ENCODE measurements around the gene MLH1. TPM values are rescaled to one million over a fixed set of nuclear protein-coding genes. Genes with fewer than 3 reads are reported as not detected.

Gene MLH1
- total and polyA plus RNA-seq, 2 experiments from 2014 or later: 28.1 to 37.7 TPM

GRCh38 chr3:37086918-37087317, 93.6 kb downstream of the MLH1 start:
- 92% methylated on average over 6 of the region's 6 CpGs for WGBS (ENCODE audit: low lambda C conversion rate, missing lambda C conversion rate)
- Histone ChIP-seq H4K20me1 (ENCODE audit: insufficient read depth, poor library complexity, severe bottlenecking) (no peaks in the 10 kb centered on the region), H3K4me2 (no peak overlapping the region), H3K4me3 (no peak overlapping the region), H3K27me3 (no peaks in the 10 kb centered on the region), H3K9me2 (replicated peaks; ENCODE audit: insufficient read depth) (no peaks in the 10 kb centered on the region), H3K4me1 (ENCODE audit: insufficient read depth) (no peaks in the 10 kb centered on the region), H2AFZ (no peak overlapping the region), H3K79me2 (no peaks in the 10 kb centered on the region), H3K36me3 (replicated peaks; ENCODE audit: insufficient read depth, low read depth) (no peaks in the 10 kb centered on the region), H3K27ac (no peak overlapping the region), H3K9me3 (ENCODE audit: low read depth) (no peaks in the 10 kb centered on the region)
- TF ChIP-seq EZH2 (IDR thresholded peaks at IDR 0.05; ENCODE audit: borderline replicate concordance): no peak
- no peak for TF ChIP-seq CTCF (IDR thresholded peaks at IDR 0.05; ENCODE audit: poor library complexity)
- TF ChIP-seq EZH2phosphoT487 (IDR thresholded peaks at IDR 0.05; ENCODE audit: low read depth, severe bottlenecking, unreplicated experiment): no peak
- DNase-seq (ENCODE audit: low spot score): no peak

- Histone ChIP-seq H3K9me2 (replicated peaks; ENCODE audit: insufficient read depth) (no peaks in the 10 kb centered on the region), H3K36me3 (replicated peaks; ENCODE audit: insufficient read depth, low read depth) (no peaks in the 10 kb centered on the region), H2AFZ (no peak overlapping the region), H3K4me2 (no peak overlapping the region), H3K9me3 (ENCODE audit: low read depth) (no peaks in the 10 kb centered on the region), H3K27ac (no peak overlapping the region), H3K4me3 (no peak overlapping the region), H3K79me2 (no peaks in the 10 kb centered on the region), H4K20me1 (ENCODE audit: insufficient read depth, poor library complexity, severe bottlenecking) (no peaks in the 10 kb centered on the region), H3K27me3 (no peaks in the 10 kb centered on the region), H3K4me1 (ENCODE audit: insufficient read depth) (no peaks in the 10 kb centered on the region)
- TF ChIP-seq EZH2phosphoT487 (IDR thresholded peaks at IDR 0.05; ENCODE audit: low read depth, severe bottlenecking, unreplicated experiment) (no peak), CTCF (IDR thresholded peaks at IDR 0.05; ENCODE audit: poor library complexity) (no peak), EZH2 (IDR thresholded peaks at IDR 0.05; ENCODE audit: borderline replicate concordance) (no peak)
- DNase-seq (ENCODE audit: low spot score): no peak
- WGBS (ENCODE audit: low lambda C conversion rate, missing lambda C conversion rate): 91% methylated on average over 2 of the region's 2 CpGs
These were observed 94.6 kb downstream of the MLH1 start for GRCh38 chr3:37087870-37088269.

GRCh38 chr3:37092484-37092883, 99.2 kb downstream of the MLH1 start:
- Histone ChIP-seq H3K36me3 (replicated peaks; ENCODE audit: insufficient read depth, low read depth) (no peaks in the 10 kb centered on the region), H3K9me2 (replicated peaks; ENCODE audit: insufficient read depth) (no peaks in the 10 kb centered on the region), H3K27me3 (no peaks in the 10 kb centered on the region), H3K9me3 (ENCODE audit: low read depth) (no peaks in the 10 kb centered on the region), H3K4me2 (no peak overlapping the region), H4K20me1 (ENCODE audit: insufficient read depth, poor library complexity, severe bottlenecking) (no peaks in the 10 kb centered on the region), H3K79me2 (no peaks in the 10 kb centered on the region), H2AFZ (no peak overlapping the region), H3K4me1 (ENCODE audit: insufficient read depth) (peaks cover 6% of the 10 kb centered on the region), H3K4me3 (no peak overlapping the region), H3K27ac (no peak overlapping the region)
- 100% methylated on average over 3 of the region's 3 CpGs for WGBS (ENCODE audit: low lambda C conversion rate, missing lambda C conversion rate)
- no peak for TF ChIP-seq EZH2 (IDR thresholded peaks at IDR 0.05; ENCODE audit: borderline replicate concordance)
- no peak for TF ChIP-seq EZH2phosphoT487 (IDR thresholded peaks at IDR 0.05; ENCODE audit: low read depth, severe bottlenecking, unreplicated experiment)
- TF ChIP-seq CTCF (IDR thresholded peaks at IDR 0.05; ENCODE audit: poor library complexity): no peak
- DNase-seq (ENCODE audit: low spot score): no peak

GRCh38 chr3:37093481-37093880, 100.2 kb downstream of the MLH1 start:
- TF ChIP-seq EZH2phosphoT487 (IDR thresholded peaks at IDR 0.05; ENCODE audit: low read depth, severe bottlenecking, unreplicated experiment) (no peak), EZH2 (IDR thresholded peaks at IDR 0.05; ENCODE audit: borderline replicate concordance) (no peak), CTCF (IDR thresholded peaks at IDR 0.05; ENCODE audit: poor library complexity) (no peak)
- no peak for DNase-seq (ENCODE audit: low spot score)
- H3K9me2 ChIP-seq (replicated peaks; ENCODE audit: insufficient read depth): no peaks in the 10 kb centered on the region
- WGBS (ENCODE audit: low lambda C conversion rate, missing lambda C conversion rate): 99% methylated on average over 2 of the region's 2 CpGs
- H3K4me2 ChIP-seq: no peak overlapping the region
- no peaks in the 10 kb centered on the region for H3K36me3 ChIP-seq (replicated peaks; ENCODE audit: insufficient read depth, low read depth)
- peaks cover 11% of the 10 kb centered on the region for H3K4me1 ChIP-seq (ENCODE audit: insufficient read depth)
- no peaks in the 10 kb centered on the region for H3K27me3 ChIP-seq
- H3K4me3 ChIP-seq: no peak overlapping the region
- no peaks in the 10 kb centered on the region for H3K79me2 ChIP-seq
- no peaks in the 10 kb centered on the region for H4K20me1 ChIP-seq (ENCODE audit: insufficient read depth, poor library complexity, severe bottlenecking)
- no peak overlapping the region for H3K27ac ChIP-seq
- no peaks in the 10 kb centered on the region for H3K9me3 ChIP-seq (ENCODE audit: low read depth)
- H2AFZ ChIP-seq: no peak overlapping the region

Measured in hepatocyte (in vitro differentiated cells).